HG03378 (cell line): ENCODE data around the gene PARVB.

ENCODE experiments used
- ATAC-seq: cut with Tn5 transposase; IDR thresholded peaks from one replicate; pipeline ENCODE4 v1.9.1; 2021; ENCODE audit warnings: mild to moderate bottlenecking, moderate library complexity; ENCODE audit not compliant: unreplicated experiment

The PARVB gene

DNA sequence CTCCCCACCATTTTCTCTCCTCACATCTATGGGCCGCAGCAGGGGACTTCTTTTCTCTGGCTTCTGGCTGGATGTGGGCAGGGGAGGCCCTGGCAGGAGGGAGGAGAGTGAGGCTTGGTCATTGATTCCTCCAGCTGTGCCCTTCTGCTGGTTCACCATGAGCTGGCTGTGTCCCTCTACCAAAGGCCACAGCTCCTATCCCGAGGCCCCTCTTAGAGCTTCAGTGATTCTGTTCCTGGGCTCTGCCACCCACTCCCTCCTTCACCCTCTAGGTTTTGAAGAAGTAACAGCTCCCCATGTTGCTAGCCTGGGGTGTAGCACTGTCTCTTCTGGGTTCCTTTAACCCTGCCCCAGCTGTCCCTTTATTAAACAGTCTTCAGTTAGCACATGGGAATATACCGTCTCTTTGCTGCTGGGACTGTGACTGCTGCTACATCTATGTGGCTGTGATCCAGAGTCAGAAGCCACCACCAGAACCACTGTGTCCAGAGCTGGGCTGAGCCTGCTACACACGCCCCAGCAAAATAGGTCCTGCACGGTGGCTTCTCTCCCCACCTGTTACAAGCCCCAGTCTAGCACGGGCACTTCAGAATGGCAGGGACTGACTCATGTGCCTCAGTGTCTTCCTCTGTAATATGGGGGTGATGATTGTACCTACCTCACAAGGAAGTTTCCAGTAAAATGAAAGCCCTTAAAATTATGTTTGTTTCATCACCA is 156.0 kb downstream of the PARVB start:
- ATAC-seq = no peak

DNA sequence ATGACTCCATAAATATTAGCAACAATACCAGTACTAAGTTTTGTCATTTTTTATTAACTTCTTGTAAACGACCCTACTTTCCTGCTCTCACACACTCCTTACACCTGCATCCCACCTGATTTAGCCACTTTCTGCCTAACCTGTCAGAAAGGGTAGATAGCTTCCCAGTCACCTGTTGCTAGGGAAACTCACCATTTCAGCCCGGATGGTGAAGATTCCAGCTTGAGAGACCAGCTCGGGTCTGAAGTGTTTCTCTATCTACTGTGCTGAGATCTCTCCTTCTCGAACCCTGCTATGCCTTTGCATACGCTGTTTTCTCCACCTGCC is 156.6 kb downstream of the PARVB start, which contains the start of gene PARVG:
Gene PARVG, plus strand, starts transcription at position 220 of the 327 bp plus-strand sequence. CDS start 2,405 bp downstream, outside the sequence.
- no peak for ATAC-seq

DNA sequence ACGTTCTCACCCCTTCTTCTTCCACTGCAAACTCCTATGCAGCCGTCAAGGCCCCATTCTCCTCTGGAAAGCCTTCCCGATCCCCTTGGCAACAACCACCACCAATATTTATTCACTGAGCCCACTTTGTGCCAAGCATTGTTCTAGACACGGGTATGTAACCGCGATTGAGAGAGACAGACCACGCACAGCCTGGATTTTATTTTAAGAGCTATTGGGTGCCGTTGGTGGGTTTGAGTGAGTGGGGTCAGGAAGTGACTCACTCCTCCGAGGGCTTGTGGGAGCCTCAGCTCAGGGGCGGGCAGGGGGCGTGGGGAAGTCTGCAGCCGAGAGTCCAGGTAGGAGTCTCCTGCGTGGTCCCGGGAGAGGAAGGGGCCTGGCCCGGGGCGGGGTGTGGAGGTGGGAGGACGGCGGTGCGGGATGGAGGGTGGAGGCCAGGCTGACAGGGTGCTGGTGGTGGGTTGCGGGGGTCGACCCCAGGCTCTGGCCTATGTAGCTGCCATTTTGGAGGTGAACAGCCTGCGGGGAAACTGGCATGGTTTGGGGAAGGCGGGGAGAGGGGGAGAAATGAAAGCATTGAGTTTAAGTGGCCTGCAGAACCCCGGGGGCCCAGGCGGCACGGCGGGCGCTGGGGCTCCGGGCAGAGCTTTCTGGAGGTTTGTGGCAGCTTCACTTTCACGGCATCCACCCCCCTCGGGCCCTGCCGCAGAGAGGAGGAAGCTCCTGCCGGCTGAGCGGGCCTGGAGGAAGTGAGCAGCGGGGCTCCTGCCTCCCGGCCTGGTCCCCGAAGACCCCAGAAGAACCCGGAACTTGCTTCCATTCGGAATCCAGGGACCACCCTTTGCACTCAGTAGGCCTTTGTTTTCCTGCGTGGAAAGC is 157.2 kb downstream of the PARVB start:
- ATAC-seq = no peak

GRCh38 chr22:44181912-44182587 is 157.9 kb downstream of the PARVB start:
- ATAC-seq = no peak

DNA sequence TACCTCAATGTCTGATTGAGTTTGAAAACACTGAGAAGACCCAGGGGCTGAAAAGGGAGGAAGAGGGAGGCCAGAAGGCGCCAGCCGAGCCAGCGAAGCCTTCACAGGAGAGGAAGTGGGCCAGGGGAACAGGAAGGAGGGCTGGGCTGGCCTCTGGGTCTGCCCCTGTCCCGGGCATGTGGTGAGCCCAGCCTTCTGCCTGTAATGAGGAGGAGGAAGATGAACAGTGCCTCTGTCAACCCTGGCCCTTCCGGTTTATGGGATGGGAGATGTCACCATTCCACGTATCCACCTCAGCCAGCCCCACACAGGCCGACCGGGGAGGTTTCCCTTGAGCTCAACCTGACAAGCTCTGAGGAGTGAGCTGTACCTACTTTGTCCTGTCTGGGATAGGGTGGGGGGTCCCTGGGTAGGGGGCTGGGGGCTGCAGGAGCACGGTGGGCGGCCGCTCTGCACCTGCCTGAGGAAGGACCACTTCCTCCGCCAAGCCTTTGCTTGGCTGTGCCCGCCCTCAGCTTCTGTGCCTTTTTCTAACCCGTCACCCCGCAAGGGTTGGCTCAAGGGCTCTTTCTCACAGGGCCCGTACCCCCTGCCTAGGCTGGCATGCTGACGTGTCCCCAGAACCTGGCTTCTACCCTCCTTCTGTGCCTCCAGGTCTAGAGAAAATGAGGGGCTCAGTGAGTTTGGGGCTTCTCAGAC is 158.6 kb downstream of the PARVB start:
- ATAC-seq = no peak

DNA sequence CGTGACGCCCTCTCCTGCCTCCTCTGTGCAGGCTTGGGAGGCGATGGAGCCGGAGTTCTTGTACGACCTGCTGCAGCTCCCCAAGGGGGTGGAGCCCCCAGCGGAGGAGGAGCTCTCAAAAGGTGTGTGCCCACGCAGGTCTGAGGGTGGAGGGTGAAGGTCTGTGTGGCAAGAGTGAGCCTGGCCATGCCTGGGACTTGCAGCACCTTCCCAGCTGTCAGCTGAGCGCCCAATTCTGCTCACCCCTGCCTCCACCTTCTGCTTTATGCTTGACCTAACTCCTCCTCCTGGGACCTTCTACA is 159.1 kb downstream of the PARVB start:
- ATAC-seq = no peak

- no peak for ATAC-seq
These were observed 159.9 kb downstream of the PARVB start for GRCh38 chr22:44184006-44184405.

DNA sequence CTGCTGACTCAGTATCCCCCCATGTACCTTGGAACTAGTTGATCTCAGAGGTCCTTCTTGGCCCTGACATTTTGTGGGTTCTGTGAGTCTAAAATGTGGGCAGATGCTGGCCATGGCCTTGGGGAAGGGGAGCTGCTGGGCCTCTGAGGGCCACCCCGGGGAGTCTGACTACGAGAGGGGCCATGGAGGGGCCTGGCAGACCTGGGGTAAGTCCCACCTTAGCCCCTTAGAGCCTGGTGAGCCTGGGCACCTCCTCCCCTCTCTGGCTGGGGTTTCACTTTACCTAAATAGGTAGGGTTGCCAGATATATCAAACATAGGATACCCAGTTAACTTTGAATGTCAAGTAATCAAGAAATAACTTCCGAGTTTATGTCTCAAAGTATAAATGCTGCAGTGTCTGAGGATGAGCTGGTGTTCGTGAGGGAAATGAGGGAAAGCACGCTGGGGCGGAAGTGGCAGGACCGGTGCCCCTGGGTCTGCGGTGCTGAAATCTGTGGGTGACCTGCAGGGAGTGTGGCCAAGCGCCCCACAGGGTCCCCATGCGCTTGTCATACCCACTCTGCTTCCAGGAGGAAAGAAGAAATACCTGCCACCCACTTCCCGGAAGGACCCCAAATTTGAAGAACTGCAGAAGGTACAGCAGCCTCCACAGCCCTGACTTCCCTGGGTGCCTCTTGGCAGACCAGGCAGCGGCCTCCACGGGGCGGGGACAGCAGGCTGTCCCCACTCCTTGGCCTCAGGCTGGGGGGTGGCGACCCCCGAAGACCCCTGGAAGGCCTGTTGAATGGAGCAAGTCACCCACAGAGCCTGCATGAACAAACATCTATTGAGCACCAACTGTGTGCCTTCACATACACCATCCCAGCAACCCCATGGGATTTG is 161.4 kb downstream of the PARVB start:
- ATAC-seq = no peak

GRCh38 chr22:44186121-44186510 is 162.0 kb downstream of the PARVB start:
- no peak for ATAC-seq

- no peak for ATAC-seq
These were observed 162.6 kb downstream of the PARVB start for GRCh38 chr22:44186737-44187136.

- no peak for ATAC-seq
These were observed 163.6 kb downstream of the PARVB start for GRCh38 chr22:44187652-44188230.

DNA sequence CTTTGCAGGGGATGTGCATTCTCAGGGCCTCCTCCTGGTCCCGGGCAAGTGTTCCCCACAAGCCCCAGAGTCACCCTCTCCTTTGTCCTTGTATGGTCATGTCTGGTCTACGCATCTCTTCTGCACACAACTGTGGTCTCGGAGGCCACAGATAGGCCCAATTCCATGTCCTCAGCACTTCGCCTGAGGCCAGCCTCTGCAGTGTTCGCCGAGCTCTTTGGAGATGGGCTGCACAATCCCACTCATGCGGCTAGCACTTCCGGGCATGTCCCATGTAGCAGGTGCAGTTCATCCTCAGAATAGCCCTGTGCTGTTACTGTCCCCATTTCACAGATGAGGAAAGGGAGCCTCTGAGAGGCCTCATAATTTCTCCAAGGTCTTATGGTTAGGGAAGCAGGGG is 164.2 kb downstream of the PARVB start:
- no peak for ATAC-seq

- no peak for ATAC-seq
These were observed 165.0 kb downstream of the PARVB start for GRCh38 chr22:44188986-44189630.

- ATAC-seq = no peak
These were observed 166.4 kb downstream of the PARVB start for GRCh38 chr22:44190381-44190976.

GRCh38 chr22:44191036-44191454 is 166.9 kb downstream of the PARVB start:
- ATAC-seq = no peak

DNA sequence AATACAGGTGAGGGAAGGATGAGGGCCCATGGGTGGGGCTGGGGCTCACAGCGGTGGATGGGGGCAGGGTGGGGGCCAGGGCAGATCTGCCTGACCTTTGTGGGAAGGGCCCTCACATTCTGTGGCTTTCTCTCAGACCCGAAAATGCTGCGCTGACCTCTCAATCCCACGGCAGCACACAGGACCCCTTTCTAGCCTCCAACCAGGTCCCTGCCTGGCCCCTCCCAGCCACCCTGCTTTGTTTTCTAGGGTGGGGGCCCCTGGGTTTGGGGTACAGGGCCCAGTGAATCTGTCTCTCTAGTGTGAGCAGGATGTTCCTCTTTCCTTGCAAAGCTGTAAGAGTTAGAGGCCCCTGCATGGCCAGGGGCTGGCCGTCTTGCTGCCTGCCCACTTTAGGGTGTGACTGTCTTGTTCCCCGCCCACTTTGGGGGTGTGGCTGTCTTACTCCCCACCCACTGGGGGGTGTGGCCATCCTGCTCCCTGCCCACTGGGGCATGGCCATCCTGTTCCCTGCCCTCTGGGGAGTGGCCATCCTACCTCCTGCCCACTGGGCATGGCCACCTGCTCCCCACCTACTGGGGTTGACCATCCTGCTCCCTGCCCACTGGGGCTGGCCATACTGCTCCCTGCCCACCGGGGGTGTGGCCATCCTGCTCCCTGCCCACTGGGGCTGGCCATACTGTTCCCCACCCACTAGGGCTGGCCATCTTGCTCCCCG is 168.2 kb downstream of the PARVB start:
- no peak for ATAC-seq

- no peak for ATAC-seq
These were observed 168.9 kb downstream of the PARVB start for GRCh38 chr22:44192816-44193534.

DNA sequence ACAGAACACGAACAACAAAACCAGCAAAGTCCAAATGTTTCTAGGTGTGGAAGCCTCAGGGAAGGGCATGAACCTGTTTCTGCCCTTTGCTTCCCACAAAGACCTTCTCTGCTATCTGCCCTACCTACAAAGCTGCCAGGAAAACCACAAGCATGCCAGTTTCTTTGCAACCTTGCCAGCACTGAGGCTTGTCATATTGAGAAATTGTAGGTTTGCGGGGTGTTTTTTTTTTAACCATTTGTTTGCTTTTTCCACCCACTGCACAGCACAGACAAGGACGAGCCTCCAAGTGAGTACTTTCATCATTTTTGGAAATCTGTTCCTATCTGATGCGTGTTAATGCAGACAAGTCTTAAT is 169.4 kb downstream of the PARVB start:
- ATAC-seq = no peak
